ENCODE results near the gene GARIN5A. TPM values are rescaled to one million over a fixed set of nuclear protein-coding genes. Genes with fewer than 3 reads are reported as not detected.

GARIN5A gene
- total RNA-seq, 4 donors from 2014 or later: 0.32 to 0.52 TPM; not detected in 2

DNA sequence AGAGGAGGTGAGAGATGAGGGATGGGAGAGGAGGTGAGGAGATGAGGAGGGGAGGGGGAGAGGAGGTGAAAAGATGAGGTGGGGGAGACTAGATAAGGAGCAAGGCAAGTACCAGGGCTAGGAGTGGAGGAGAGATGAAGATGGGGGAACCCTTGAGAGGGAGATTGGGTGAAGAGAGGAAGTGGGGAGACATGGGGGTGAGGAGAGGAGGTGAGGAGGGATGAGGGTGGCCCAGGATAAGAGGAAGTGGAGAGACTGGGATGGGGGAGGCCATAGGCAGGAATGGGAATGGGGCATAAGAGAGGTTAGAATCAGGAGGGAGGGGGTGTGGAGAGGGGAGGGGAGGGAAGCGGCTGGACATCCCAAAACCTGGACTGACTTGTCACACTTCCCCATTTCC is 17.0 kb downstream of the GARIN5A start:
- DNase-seq (ENCODE audit: extremely low spot score): no peak
- Histone ChIP-seq H3K36me3 (no peaks in the 10 kb centered on the region), H3K27ac (replicated peaks in 1 of 4) (no peak overlapping the region), H3K4me3 (no peak overlapping the region), H3K27me3 (peaks cover 0 to 75% (median 20%) of the 10 kb centered on the region in 4 donors), H3K9me3 (no peaks in the 10 kb centered on the region), H3K4me1 (no peaks in the 10 kb centered on the region)
- intact Hi-C loops (cut with DNase I): loop anchor here (2.0 kb wide), 1 partner anchor 91 kb away; no protein-coding TSS in a partner anchor
- TF ChIP-seq EP300 (IDR thresholded peaks at IDR 0.05) (no peak), POLR2AphosphoS5 (IDR thresholded peaks at IDR 0.05) (no peak), POLR2A (IDR thresholded peaks at IDR 0.05; ENCODE audit: low read depth) (no peak)
- TF ChIP-seq, protein P1, sequence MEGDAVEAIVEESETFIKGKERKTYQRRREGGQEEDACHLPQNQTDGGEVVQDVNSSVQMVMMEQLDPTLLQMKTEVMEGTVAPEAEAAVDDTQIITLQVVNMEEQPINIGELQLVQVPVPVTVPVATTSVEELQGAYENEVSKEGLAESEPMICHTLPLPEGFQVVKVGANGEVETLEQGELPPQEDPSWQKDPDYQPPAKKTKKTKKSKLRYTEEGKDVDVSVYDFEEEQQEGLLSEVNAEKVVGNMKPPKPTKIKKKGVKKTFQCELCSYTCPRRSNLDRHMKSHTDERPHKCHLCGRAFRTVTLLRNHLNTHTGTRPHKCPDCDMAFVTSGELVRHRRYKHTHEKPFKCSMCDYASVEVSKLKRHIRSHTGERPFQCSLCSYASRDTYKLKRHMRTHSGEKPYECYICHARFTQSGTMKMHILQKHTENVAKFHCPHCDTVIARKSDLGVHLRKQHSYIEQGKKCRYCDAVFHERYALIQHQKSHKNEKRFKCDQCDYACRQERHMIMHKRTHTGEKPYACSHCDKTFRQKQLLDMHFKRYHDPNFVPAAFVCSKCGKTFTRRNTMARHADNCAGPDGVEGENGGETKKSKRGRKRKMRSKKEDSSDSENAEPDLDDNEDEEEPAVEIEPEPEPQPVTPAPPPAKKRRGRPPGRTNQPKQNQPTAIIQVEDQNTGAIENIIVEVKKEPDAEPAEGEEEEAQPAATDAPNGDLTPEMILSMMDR (IDR thresholded peaks at IDR 0.05): no peak
- WGBS: 66% methylated on average over 1 of the region's 1 CpG

DNA sequence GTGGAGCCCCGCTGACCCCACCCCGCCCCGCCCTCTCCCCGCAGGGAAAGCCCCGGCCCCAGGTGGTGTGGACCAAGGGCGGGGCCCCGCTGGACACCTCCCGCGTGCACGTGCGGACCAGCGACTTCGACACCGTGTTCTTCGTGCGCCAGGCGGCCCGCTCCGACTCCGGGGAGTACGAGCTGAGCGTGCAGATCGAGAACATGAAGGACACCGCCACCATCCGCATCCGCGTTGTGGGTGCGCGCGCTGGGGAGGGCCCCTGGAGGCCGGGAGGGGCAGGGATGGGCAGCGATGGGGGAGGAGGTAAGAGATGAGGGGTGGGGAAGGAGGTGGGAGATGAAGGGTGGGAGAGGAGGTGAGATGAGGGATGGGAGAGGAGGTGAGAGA is 17.6 kb downstream of the GARIN5A start:
- 66% methylated on average over 9 of the region's 32 CpGs for WGBS
- Histone ChIP-seq H3K4me1 (no peaks in the 10 kb centered on the region), H3K4me3 (no peak overlapping the region), H3K36me3 (no peaks in the 10 kb centered on the region), H3K9me3 (no peaks in the 10 kb centered on the region), H3K27me3 (peaks cover 0 to 71% (median 20%) of the 10 kb centered on the region in 4 donors), H3K27ac (replicated peaks in 1 of 4) (no peak overlapping the region)
- TF ChIP-seq EP300 (IDR thresholded peaks at IDR 0.05): no peak
- TF ChIP-seq POLR2A (IDR thresholded peaks at IDR 0.05; ENCODE audit: low read depth): no peak
- TF ChIP-seq, protein P1 (IDR thresholded peaks at IDR 0.05): no peak
- no peak for TF ChIP-seq POLR2AphosphoS5 (IDR thresholded peaks at IDR 0.05)
- DNase-seq (ENCODE audit: extremely low spot score): no peak
- intact Hi-C loops (cut with DNase I): no loop called here

DNA sequence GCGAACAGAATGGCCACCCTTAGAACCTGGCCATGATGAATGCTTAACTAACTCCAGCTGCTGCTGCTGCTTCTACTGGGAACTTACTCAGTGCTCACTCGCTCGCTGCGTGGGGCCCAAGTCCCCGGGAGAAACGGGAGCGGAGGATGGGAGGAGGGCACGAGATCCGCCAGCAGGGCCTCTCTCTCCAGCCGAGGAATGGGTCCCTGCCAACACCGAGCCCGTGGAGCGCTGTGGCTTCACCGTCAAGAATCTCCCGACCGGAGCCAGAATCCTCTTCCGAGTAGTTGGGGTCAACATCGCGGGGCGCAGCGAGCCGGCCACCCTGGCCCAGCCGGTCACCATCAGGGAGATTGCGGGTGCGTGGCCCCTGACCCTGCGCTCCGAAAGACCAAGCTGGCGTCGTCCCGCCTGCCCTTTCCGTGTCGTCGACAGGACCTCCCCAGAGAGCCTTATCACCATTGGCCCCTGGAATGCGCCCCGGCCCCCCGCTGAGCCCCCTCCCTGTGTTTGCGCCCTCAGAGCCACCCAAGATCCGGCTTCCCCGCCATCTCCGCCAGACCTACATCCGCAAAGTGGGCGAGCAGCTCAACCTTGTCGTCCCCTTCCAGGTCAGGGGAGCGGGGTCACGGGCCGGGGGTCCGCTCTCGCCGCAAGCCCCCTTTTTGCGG is 18.1 kb downstream of the GARIN5A start:
- no peaks in the 10 kb centered on the region for H3K9me3 ChIP-seq
- 51% methylated on average over 34 of the region's 50 CpGs for WGBS
- H3K27me3 ChIP-seq: peaks cover 0 to 70% (median 20%) of the 10 kb centered on the region in 4 donors
- no peak overlapping the region for H3K27ac ChIP-seq (replicated peaks in 1 of 4)
- TF ChIP-seq, protein P1 (IDR thresholded peaks at IDR 0.05): no peak
- TF ChIP-seq POLR2A (IDR thresholded peaks at IDR 0.05; ENCODE audit: low read depth) (no peak), POLR2AphosphoS5 (IDR thresholded peaks at IDR 0.05) (no peak), EP300 (IDR thresholded peaks at IDR 0.05) (no peak)
- no peak overlapping the region for H3K4me3 ChIP-seq
- H3K4me1 ChIP-seq: no peaks in the 10 kb centered on the region
- intact Hi-C loops (cut with DNase I): no loop called here
- no peak for DNase-seq (ENCODE audit: extremely low spot score)
- H3K36me3 ChIP-seq: no peaks in the 10 kb centered on the region

DNA sequence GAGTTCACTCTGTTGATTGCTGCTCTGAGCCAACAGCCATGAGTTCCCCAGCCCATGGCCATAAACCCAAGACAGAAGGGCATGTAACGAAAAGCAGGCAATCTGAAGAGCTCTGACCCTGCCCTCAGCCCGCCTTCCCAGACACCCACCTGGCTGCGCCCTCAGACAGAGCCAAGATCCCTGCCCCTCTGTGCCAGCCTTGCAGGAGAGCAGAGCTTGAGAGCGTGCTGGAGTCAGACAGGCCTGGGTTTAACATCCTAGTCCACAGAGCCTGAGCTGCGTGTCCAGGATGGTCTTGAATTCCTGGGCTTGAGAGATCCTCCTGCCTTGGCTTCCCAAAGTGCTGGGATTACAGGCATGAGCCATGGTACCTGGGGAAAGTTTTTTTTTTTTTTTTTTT is 19.3 kb downstream of the GARIN5A start:
- TF ChIP-seq EP300 (IDR thresholded peaks at IDR 0.05): no peak
- TF ChIP-seq POLR2AphosphoS5 (IDR thresholded peaks at IDR 0.05): no peak
- TF ChIP-seq, protein P1 (IDR thresholded peaks at IDR 0.05): no peak
- no peak for TF ChIP-seq POLR2A (IDR thresholded peaks at IDR 0.05; ENCODE audit: low read depth)
- Histone ChIP-seq H3K4me1 (no peaks in the 10 kb centered on the region), H3K36me3 (no peaks in the 10 kb centered on the region), H3K4me3 (no peak overlapping the region), H3K27me3 (peaks cover 0 to 58% (median 20%) of the 10 kb centered on the region in 4 donors), H3K27ac (replicated peaks in 1 of 4) (no peak overlapping the region), H3K9me3 (no peaks in the 10 kb centered on the region)
- 92% methylated on average over 5 of the region's 5 CpGs for WGBS
- no peak for DNase-seq (ENCODE audit: extremely low spot score)
- intact Hi-C loops (cut with DNase I): no loop called here

All from esophagus muscularis mucosa (tissue), 4 donors.